Measurements from ENCODE around the gene SPARCL1. TPM values are rescaled to one million over a fixed set of nuclear protein-coding genes. Genes with fewer than 3 reads are reported as not detected.

SPARCL1 gene
- total RNA-seq, 2 experiments from 2014 or later: not detected

DNA sequence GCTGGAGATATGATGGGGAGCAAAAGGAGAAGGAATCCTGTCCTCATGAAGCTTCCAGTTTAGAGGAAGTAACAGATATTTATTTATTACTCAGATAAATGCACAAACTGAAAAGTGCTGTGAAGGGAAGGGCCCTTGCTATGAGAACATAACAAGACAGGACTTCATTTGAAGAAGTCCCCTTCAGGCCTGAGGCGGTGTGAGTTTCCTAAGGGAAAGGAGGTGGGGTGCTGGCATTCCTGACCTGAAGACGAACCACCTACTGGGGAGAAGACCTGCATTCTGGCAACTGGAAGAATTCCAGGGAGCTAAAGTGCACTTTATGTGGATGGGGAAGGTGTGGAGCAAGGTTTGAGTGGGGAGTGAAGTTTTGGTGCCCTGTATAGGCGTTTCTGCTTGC lies 15.9 kb upstream of the SPARCL1 start:
- Mint-ChIP-seq H3K9me3 (no peaks in the 10 kb centered on the region), H3K27ac (no peak overlapping the region), H3K36me3 (ENCODE audit: low read depth) (no peaks in the 10 kb centered on the region), H3K4me3 (no peak overlapping the region), H3K4me1 (ENCODE audit: low read depth) (no peaks in the 10 kb centered on the region), H3K27me3 (peaks cover 8% of the 10 kb centered on the region)
- H3K4me1 ChIP-seq (ENCODE audit: insufficient read depth, low read length): no peaks in the 10 kb centered on the region
- no peaks in the 10 kb centered on the region for H3K27me3 ChIP-seq (ENCODE audit: control insufficient read depth in 1 of 2, insufficient read depth in 2 of 2, low read length in 2 of 2)
- ATAC-seq (ENCODE audit: poor library complexity) (no peak), DNase-seq (no peak)
- POLR2A ChIA-PET: no interaction called here
- H3K27ac ChIP-seq (ENCODE audit: low read depth in 1 of 2, low read length in 2 of 2): no peak overlapping the region
- TF ChIP-seq, protein P1, sequence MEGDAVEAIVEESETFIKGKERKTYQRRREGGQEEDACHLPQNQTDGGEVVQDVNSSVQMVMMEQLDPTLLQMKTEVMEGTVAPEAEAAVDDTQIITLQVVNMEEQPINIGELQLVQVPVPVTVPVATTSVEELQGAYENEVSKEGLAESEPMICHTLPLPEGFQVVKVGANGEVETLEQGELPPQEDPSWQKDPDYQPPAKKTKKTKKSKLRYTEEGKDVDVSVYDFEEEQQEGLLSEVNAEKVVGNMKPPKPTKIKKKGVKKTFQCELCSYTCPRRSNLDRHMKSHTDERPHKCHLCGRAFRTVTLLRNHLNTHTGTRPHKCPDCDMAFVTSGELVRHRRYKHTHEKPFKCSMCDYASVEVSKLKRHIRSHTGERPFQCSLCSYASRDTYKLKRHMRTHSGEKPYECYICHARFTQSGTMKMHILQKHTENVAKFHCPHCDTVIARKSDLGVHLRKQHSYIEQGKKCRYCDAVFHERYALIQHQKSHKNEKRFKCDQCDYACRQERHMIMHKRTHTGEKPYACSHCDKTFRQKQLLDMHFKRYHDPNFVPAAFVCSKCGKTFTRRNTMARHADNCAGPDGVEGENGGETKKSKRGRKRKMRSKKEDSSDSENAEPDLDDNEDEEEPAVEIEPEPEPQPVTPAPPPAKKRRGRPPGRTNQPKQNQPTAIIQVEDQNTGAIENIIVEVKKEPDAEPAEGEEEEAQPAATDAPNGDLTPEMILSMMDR (IDR thresholded peaks at IDR 0.05): no peak
- no peaks in the 10 kb centered on the region for H3K36me3 ChIP-seq (ENCODE audit: insufficient read depth, low read length)
- H3K4me3 ChIP-seq (ENCODE audit: low read length): no peak overlapping the region
- CTCF ChIA-PET: no interaction called here
- intact Hi-C loops (cut with DNase I, micrococcal nuclease): no loop called here
- H3K9me3 ChIP-seq (ENCODE audit: control insufficient read depth in 1 of 2, insufficient read depth in 1 of 2, low read length in 2 of 2): no peaks in the 10 kb centered on the region

- TF ChIP-seq, protein P1 (IDR thresholded peaks at IDR 0.05): no peak
- Histone ChIP-seq H3K4me3 (ENCODE audit: low read length) (no peak overlapping the region), H3K27ac (ENCODE audit: low read depth in 1 of 2, low read length in 2 of 2) (no peak overlapping the region), H3K4me1 (ENCODE audit: insufficient read depth, low read length) (no peaks in the 10 kb centered on the region), H3K36me3 (ENCODE audit: insufficient read depth, low read length) (no peaks in the 10 kb centered on the region), H3K27me3 (ENCODE audit: control insufficient read depth in 1 of 2, insufficient read depth in 2 of 2, low read length in 2 of 2) (no peaks in the 10 kb centered on the region), H3K9me3 (ENCODE audit: control insufficient read depth in 1 of 2, insufficient read depth in 1 of 2, low read length in 2 of 2) (no peaks in the 10 kb centered on the region)
- Mint-ChIP-seq H3K36me3 (ENCODE audit: low read depth) (no peaks in the 10 kb centered on the region), H3K4me1 (ENCODE audit: low read depth) (no peaks in the 10 kb centered on the region), H3K27me3 (peaks cover 8% of the 10 kb centered on the region), H3K4me3 (no peak overlapping the region), H3K9me3 (no peaks in the 10 kb centered on the region), H3K27ac (no peak overlapping the region)
- ChIA-PET CTCF (no interaction called here), POLR2A (no interaction called here)
- peak in 1 of 14 experiments; percentile 1 for DNase-seq
- no peak for ATAC-seq (ENCODE audit: poor library complexity)
- intact Hi-C loops (cut with DNase I, micrococcal nuclease): no loop called here
These were observed 14.8 kb upstream of the SPARCL1 start for GRCh38 chr4:87543835-87544461.

GRCh38 chr4:87542734-87543312 lies 13.6 kb upstream of the SPARCL1 start:
- POLR2A ChIA-PET: no interaction called here
- no peak overlapping the region for H3K27ac Mint-ChIP-seq
- TF ChIP-seq, protein P1 (IDR thresholded peaks at IDR 0.05): no peak
- H3K4me1 Mint-ChIP-seq (ENCODE audit: low read depth): no peaks in the 10 kb centered on the region
- H3K27ac ChIP-seq (ENCODE audit: low read depth in 1 of 2, low read length in 2 of 2): no peak overlapping the region
- no peak overlapping the region for H3K4me3 Mint-ChIP-seq
- H3K4me3 ChIP-seq (ENCODE audit: low read length): no peak overlapping the region
- DNase-seq (no peak), ATAC-seq (ENCODE audit: poor library complexity) (no peak)
- H3K27me3 Mint-ChIP-seq: peaks cover 8% of the 10 kb centered on the region
- CTCF ChIA-PET: no interaction called here
- no peaks in the 10 kb centered on the region for H3K36me3 ChIP-seq (ENCODE audit: insufficient read depth, low read length)
- no peaks in the 10 kb centered on the region for H3K27me3 ChIP-seq (ENCODE audit: control insufficient read depth in 1 of 2, insufficient read depth in 2 of 2, low read length in 2 of 2)
- H3K4me1 ChIP-seq (ENCODE audit: insufficient read depth, low read length): no peaks in the 10 kb centered on the region
- H3K36me3 Mint-ChIP-seq (ENCODE audit: low read depth): no peaks in the 10 kb centered on the region
- no peaks in the 10 kb centered on the region for H3K9me3 ChIP-seq (ENCODE audit: control insufficient read depth in 1 of 2, insufficient read depth in 1 of 2, low read length in 2 of 2)
- intact Hi-C loops (cut with DNase I, micrococcal nuclease): no loop called here
- no peaks in the 10 kb centered on the region for H3K9me3 Mint-ChIP-seq
